Vagina (tissue), 2 donors: Measurements from ENCODE around the gene PSAP.

Source experiments
- CTCF ChIP-seq, 3 experiments: fragments of 450-650 bp in 2 of 3; fragments of 200-600 bp in 1 of 3; sonication (generic) in 1 of 3; IDR thresholded peaks; one replicate each; pipeline ENCODE4 v1.5.1; 2017 to 2019; ENCODE audit warnings: antibody characterized with exemption in 3 of 3, mild to moderate bottlenecking in 2 of 3, moderate library complexity in 2 of 3
- POLR2A ChIP-seq, 2 donors: fragments of 450-650 bp; IDR thresholded peaks; one replicate each; pipeline ENCODE4 v1.6.1; 2017; ENCODE audit warnings: antibody characterized with exemption in 2 of 2, mild to moderate bottlenecking in 2 of 2, moderate library complexity in 2 of 2
- POLR2AphosphoS5 ChIP-seq, 2 donors: sonication (generic); formaldehyde crosslinking; IDR thresholded peaks; one replicate each; pipeline ENCODE4 v1.9.0; 2017; ENCODE audit warnings: antibody characterized with exemption in 2 of 2, mild to moderate bottlenecking in 2 of 2, low read depth in 1 of 2; ENCODE audit not compliant: insufficient read depth in 1 of 2

- TF ChIP-seq CTCF (IDR thresholded peaks at IDR 0.05) (no peak), POLR2AphosphoS5 (IDR thresholded peaks at IDR 0.05; ENCODE audit: insufficient read depth in 1 of 2, low read depth in 1 of 2) (peak in 1 of 2 donors; percentile 38), POLR2A (IDR thresholded peaks at IDR 0.05) (no peak)
These were observed 19.2 kb downstream of the PSAP start for GRCh38 chr10:71831646-71832552.
